HCT116 (cell line): ENCODE measurements around the gene SHISA4. TPM values are rescaled to one million over a fixed set of nuclear protein-coding genes. Genes with fewer than 3 reads are reported as not detected.

Experiments
- ELF1 ChIP-seq: IDR thresholded peaks from 2 replicates; pipeline ENCODE4 v1.6.1; 2012; ENCODE audit warnings: low read depth, borderline replicate concordance
- EZH2 ChIP-seq: fragments of 200-600 bp; sonication (generic); IDR thresholded peaks from 2 replicates; pipeline ENCODE4 v1.6.1; 2017; ENCODE audit warnings: antibody characterized with exemption, mixed run types
- FOSL1 ChIP-seq: IDR thresholded peaks from 2 replicates; pipeline ENCODE4 v1.6.1; 2012; ENCODE audit warnings: low read depth
- RAD21 ChIP-seq: IDR thresholded peaks from 2 replicates; pipeline ENCODE4 v1.6.1; 2012; ENCODE audit warnings: low read depth, mild to moderate bottlenecking
- SIN3A ChIP-seq: IDR thresholded peaks from 2 replicates; pipeline ENCODE4 v1.6.1; 2012; ENCODE audit warnings: low read depth
- SRF ChIP-seq: IDR thresholded peaks from 2 replicates; pipeline ENCODE4 v1.6.1; 2012; ENCODE audit warnings: low read depth
- YY1 ChIP-seq: IDR thresholded peaks from 2 replicates; pipeline ENCODE4 v1.6.1; 2011; ENCODE audit warnings: low read length, low read depth, moderate library complexity, mild to moderate bottlenecking; ENCODE audit not compliant: insufficient replicate concordance; ENCODE audit errors: extremely low read depth
- ZFX ChIP-seq: fragments of 450-650 bp; IDR thresholded peaks from 2 replicates; pipeline ENCODE4 v1.6.1; 2017
- total RNA-seq: library from RNA; stranded (reverse); gene quantifications from one replicate; pipeline ENCODE4 v1.2.1, GENCODE V29; 2021; ENCODE audit not compliant: unreplicated experiment
- TF ChIP-seq, protein P1 (sequence below), 3 experiments: fragments of 200-600 bp in 1 of 3; sonication (generic) in 1 of 3; IDR thresholded peaks in 2 of 3; conservative IDR thresholded peaks in 1 of 3; 2 replicates each; pipeline ENCODE4 v1.5.1; 2012 to 2017; ENCODE audit warnings: low read depth in 2 of 3, low read length in 2 of 3, antibody characterized with exemption in 1 of 3, borderline replicate concordance in 1 of 3, control low read depth in 1 of 3, mild to moderate bottlenecking in 1 of 3, mixed read lengths in 1 of 3, mixed run types in 1 of 3, moderate library complexity in 1 of 3; ENCODE audit not compliant: insufficient read depth in 1 of 3
- TF ChIP-seq, protein P2 (sequence below): IDR thresholded peaks from 2 replicates; pipeline ENCODE4 v1.6.1; 2012; ENCODE audit warnings: low read depth
- TF ChIP-seq, protein P3 (sequence below): IDR thresholded peaks from 2 replicates; pipeline ENCODE4 v1.6.1; 2012

Gene SHISA4
- total RNA-seq, 1 experiment from 2014 or later: 15.2 TPM

DNA sequence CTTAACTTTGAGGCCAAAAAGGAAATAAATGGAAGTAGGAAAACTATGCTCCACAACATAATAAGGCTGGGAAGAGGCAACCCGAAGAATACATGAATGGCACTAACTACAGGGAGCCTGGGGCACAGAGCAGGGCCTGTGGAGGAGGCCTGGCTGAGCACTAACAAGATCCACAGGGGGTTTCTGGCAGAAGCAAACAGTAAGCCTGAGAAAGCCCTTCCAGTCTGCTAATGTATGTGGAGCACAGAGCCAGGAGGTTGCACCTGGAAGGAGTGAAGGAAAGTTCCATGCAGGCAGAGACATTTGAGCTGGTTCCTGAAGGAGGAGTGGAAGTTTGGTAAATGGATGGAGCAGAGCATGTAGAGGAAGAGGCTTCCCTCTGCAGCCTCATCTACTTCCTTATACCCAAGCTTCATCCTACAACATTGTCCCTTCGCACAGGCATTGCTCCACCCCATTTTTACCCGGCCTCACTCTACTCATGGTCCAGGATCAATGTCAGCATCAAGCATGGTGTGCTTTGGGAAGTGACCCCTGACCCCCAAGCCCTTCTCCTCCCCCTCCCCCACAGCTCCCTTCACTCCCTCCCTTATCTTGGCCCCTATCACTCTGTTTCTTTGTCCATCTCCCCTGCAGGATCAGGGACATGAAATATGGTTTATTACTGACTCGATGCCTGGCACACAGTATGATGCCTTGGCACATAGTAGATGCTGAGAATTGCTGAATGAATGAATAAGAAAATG lies 23.3 kb downstream of the SHISA4 start (continued):
- TF ChIP-seq, protein P1, sequence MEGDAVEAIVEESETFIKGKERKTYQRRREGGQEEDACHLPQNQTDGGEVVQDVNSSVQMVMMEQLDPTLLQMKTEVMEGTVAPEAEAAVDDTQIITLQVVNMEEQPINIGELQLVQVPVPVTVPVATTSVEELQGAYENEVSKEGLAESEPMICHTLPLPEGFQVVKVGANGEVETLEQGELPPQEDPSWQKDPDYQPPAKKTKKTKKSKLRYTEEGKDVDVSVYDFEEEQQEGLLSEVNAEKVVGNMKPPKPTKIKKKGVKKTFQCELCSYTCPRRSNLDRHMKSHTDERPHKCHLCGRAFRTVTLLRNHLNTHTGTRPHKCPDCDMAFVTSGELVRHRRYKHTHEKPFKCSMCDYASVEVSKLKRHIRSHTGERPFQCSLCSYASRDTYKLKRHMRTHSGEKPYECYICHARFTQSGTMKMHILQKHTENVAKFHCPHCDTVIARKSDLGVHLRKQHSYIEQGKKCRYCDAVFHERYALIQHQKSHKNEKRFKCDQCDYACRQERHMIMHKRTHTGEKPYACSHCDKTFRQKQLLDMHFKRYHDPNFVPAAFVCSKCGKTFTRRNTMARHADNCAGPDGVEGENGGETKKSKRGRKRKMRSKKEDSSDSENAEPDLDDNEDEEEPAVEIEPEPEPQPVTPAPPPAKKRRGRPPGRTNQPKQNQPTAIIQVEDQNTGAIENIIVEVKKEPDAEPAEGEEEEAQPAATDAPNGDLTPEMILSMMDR (IDR thresholded peaks at IDR 0.05 in 2 of 3, conservative IDR thresholded peaks at IDR 0.05 in 1 of 3; ENCODE audit: borderline replicate concordance in 1 of 3, insufficient read depth in 1 of 3, low read depth in 2 of 3, low read length in 2 of 3): no peak
- TF ChIP-seq ELF1 (no peak), YY1 (no peak), RAD21 (no peak), EZH2 (no peak), ZFX (no peak), SRF (no peak), FOSL1 (no peak), SIN3A (no peak)
- TF ChIP-seq, protein P2, sequence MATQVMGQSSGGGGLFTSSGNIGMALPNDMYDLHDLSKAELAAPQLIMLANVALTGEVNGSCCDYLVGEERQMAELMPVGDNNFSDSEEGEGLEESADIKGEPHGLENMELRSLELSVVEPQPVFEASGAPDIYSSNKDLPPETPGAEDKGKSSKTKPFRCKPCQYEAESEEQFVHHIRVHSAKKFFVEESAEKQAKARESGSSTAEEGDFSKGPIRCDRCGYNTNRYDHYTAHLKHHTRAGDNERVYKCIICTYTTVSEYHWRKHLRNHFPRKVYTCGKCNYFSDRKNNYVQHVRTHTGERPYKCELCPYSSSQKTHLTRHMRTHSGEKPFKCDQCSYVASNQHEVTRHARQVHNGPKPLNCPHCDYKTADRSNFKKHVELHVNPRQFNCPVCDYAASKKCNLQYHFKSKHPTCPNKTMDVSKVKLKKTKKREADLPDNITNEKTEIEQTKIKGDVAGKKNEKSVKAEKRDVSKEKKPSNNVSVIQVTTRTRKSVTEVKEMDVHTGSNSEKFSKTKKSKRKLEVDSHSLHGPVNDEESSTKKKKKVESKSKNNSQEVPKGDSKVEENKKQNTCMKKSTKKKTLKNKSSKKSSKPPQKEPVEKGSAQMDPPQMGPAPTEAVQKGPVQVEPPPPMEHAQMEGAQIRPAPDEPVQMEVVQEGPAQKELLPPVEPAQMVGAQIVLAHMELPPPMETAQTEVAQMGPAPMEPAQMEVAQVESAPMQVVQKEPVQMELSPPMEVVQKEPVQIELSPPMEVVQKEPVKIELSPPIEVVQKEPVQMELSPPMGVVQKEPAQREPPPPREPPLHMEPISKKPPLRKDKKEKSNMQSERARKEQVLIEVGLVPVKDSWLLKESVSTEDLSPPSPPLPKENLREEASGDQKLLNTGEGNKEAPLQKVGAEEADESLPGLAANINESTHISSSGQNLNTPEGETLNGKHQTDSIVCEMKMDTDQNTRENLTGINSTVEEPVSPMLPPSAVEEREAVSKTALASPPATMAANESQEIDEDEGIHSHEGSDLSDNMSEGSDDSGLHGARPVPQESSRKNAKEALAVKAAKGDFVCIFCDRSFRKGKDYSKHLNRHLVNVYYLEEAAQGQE: no peak
- TF ChIP-seq, protein P3, sequence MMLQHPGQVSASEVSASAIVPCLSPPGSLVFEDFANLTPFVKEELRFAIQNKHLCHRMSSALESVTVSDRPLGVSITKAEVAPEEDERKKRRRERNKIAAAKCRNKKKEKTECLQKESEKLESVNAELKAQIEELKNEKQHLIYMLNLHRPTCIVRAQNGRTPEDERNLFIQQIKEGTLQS: no peak
- TF ChIP-seq, all 23 proteins: peak for 0
